ENCODE results near the gene AGBL1.

AGBL1 gene

GRCh38 chr15:86968244-86968643 is 888.6 kb downstream of the AGBL1 start:
- Histone ChIP-seq H3K27me3 (ENCODE audit: control insufficient read depth in 3 of 3, insufficient read depth in 3 of 3, low read depth in 1 of 3, low read length in 3 of 3) (no peaks in the 10 kb centered on the region), H2BK15ac (ENCODE audit: low read length) (no peak overlapping the region), H4K91ac (ENCODE audit: low read depth, low read length, poor library complexity) (no peak overlapping the region), H3K23ac (ENCODE audit: low read depth, low read length, poor library complexity) (no peak overlapping the region), H3K4me3 (ENCODE audit: low read length in 2 of 2) (no peak overlapping the region), H2AFZ (ENCODE audit: low read length) (no peak overlapping the region), H3K18ac (ENCODE audit: low read length) (no peak overlapping the region), H2AK5ac (ENCODE audit: low read depth, low read length) (no peak overlapping the region), H3K79me1 (ENCODE audit: low read depth, low read length) (no peaks in the 10 kb centered on the region), H3K27ac (replicated peaks; ENCODE audit: low read length) (no peak overlapping the region), H3K4me2 (ENCODE audit: insufficient read depth, low read length, poor library complexity, severe bottlenecking) (no peak overlapping the region), H3K36me3 (replicated peaks in 1 of 2; ENCODE audit: control insufficient read depth in 2 of 2, insufficient read depth in 2 of 2, low read length in 2 of 2) (no peaks in the 10 kb centered on the region), H2BK5ac (ENCODE audit: low read length) (no peak overlapping the region), H4K8ac (ENCODE audit: low read depth, low read length) (no peak overlapping the region), H2BK120ac (ENCODE audit: low read depth, low read length) (no peak overlapping the region), H3K9ac (ENCODE audit: low read depth, low read length, poor library complexity) (no peak overlapping the region), H3K14ac (ENCODE audit: low read length) (no peak overlapping the region), H3K9me3 (replicated peaks in 1 of 2; ENCODE audit: control insufficient read depth in 2 of 2, insufficient read depth in 1 of 2, low read depth in 1 of 2, low read length in 2 of 2) (no peaks in the 10 kb centered on the region), H2BK12ac (ENCODE audit: low read length) (no peak overlapping the region), H3K4ac (ENCODE audit: low read length) (no peak overlapping the region), H3K4me1 (ENCODE audit: control insufficient read depth in 2 of 2, insufficient read depth in 1 of 2, low read depth in 1 of 2, low read length in 2 of 2) (no peaks in the 10 kb centered on the region)
- WGBS, 2 donors (ENCODE audit: extremely low coverage in 2 of 2, insufficient read length in 2 of 2, insufficient replicate concordance in 1 of 2) = no CpG with 5 or more reads among the region's 4 CpGs
- DNase-seq (ENCODE audit: low spot score) = no peak

GRCh38 chr15:86969364-86969763 is 889.7 kb downstream of the AGBL1 start:
- Histone ChIP-seq H4K91ac (ENCODE audit: low read depth, low read length, poor library complexity) (no peak overlapping the region), H3K9ac (ENCODE audit: low read depth, low read length, poor library complexity) (no peak overlapping the region), H2BK15ac (ENCODE audit: low read length) (no peak overlapping the region), H3K4me2 (ENCODE audit: insufficient read depth, low read length, poor library complexity, severe bottlenecking) (no peak overlapping the region), H2BK5ac (ENCODE audit: low read length) (no peak overlapping the region), H2AK5ac (ENCODE audit: low read depth, low read length) (no peak overlapping the region), H3K23ac (ENCODE audit: low read depth, low read length, poor library complexity) (no peak overlapping the region), H3K27ac (replicated peaks; ENCODE audit: low read length) (no peak overlapping the region), H3K79me1 (ENCODE audit: low read depth, low read length) (no peaks in the 10 kb centered on the region), H3K27me3 (ENCODE audit: control insufficient read depth in 3 of 3, insufficient read depth in 3 of 3, low read depth in 1 of 3, low read length in 3 of 3) (no peaks in the 10 kb centered on the region), H2AFZ (ENCODE audit: low read length) (no peak overlapping the region), H3K4me1 (ENCODE audit: control insufficient read depth in 2 of 2, insufficient read depth in 1 of 2, low read depth in 1 of 2, low read length in 2 of 2) (no peaks in the 10 kb centered on the region), H2BK12ac (ENCODE audit: low read length) (no peak overlapping the region), H3K36me3 (replicated peaks in 1 of 2; ENCODE audit: control insufficient read depth in 2 of 2, insufficient read depth in 2 of 2, low read length in 2 of 2) (no peaks in the 10 kb centered on the region), H3K4ac (ENCODE audit: low read length) (no peak overlapping the region), H2BK120ac (ENCODE audit: low read depth, low read length) (no peak overlapping the region), H4K8ac (ENCODE audit: low read depth, low read length) (no peak overlapping the region), H3K4me3 (ENCODE audit: low read length in 2 of 2) (no peak overlapping the region), H3K9me3 (replicated peaks in 1 of 2; ENCODE audit: control insufficient read depth in 2 of 2, insufficient read depth in 1 of 2, low read depth in 1 of 2, low read length in 2 of 2) (no peaks in the 10 kb centered on the region), H3K14ac (ENCODE audit: low read length) (no peak overlapping the region), H3K18ac (ENCODE audit: low read length) (no peak overlapping the region)
- no CpG with 5 or more reads among the region's 4 CpGs for WGBS, 2 donors (ENCODE audit: extremely low coverage in 2 of 2, insufficient read length in 2 of 2, insufficient replicate concordance in 1 of 2)
- DNase-seq (ENCODE audit: low spot score) = no peak

DNA sequence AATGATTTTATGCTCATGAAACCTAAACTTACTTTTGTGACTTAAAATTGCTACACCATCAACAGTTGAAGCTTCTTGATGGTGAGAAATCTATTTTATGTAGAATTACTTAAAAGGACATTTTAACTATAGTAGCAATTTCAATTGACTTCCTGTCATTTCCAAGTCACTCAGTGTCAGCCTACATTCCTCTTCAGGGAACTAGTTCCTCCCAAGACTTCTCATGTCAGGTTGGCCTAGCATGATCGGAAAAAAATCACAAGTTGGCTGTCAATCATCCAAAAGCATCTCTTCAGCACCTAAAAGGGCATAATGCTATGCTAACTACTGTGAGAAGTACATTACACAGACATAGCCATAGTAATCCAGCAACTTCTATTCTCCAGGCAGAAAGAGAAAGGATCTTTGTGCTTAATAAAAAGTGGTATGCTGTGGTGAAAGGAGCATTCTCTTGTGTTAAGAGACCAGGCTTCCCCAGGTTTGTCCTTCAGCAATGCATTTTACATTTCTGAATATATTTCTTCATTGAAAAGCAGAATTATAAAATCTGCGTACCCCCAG is 893.7 kb downstream of the AGBL1 start:
- WGBS, 2 donors (ENCODE audit: extremely low coverage in 2 of 2, insufficient read length in 2 of 2, insufficient replicate concordance in 1 of 2) = no CpG with 5 or more reads among the region's 2 CpGs
- no peaks in the 10 kb centered on the region for H3K9me3 ChIP-seq (replicated peaks in 1 of 2; ENCODE audit: control insufficient read depth in 2 of 2, insufficient read depth in 1 of 2, low read depth in 1 of 2, low read length in 2 of 2)
- no peak overlapping the region for H3K4me3 ChIP-seq (ENCODE audit: low read length in 2 of 2)
- H3K79me1 ChIP-seq (ENCODE audit: low read depth, low read length) = no peaks in the 10 kb centered on the region
- no peak overlapping the region for H2AK5ac ChIP-seq (ENCODE audit: low read depth, low read length)
- no peak overlapping the region for H3K18ac ChIP-seq (ENCODE audit: low read length)
- no peaks in the 10 kb centered on the region for H3K4me1 ChIP-seq (ENCODE audit: control insufficient read depth in 2 of 2, insufficient read depth in 1 of 2, low read depth in 1 of 2, low read length in 2 of 2)
- H3K23ac ChIP-seq (ENCODE audit: low read depth, low read length, poor library complexity) = no peak overlapping the region
- no peak overlapping the region for H2BK120ac ChIP-seq (ENCODE audit: low read depth, low read length)
- H2BK5ac ChIP-seq (ENCODE audit: low read length) = no peak overlapping the region
- H3K4me2 ChIP-seq (ENCODE audit: insufficient read depth, low read length, poor library complexity, severe bottlenecking) = no peak overlapping the region
- H3K36me3 ChIP-seq (replicated peaks in 1 of 2; ENCODE audit: control insufficient read depth in 2 of 2, insufficient read depth in 2 of 2, low read length in 2 of 2) = no peaks in the 10 kb centered on the region
- no peak for DNase-seq (ENCODE audit: low spot score)
- H4K8ac ChIP-seq (ENCODE audit: low read depth, low read length) = no peak overlapping the region
- H3K27ac ChIP-seq (replicated peaks; ENCODE audit: low read length) = no peak overlapping the region
- H3K14ac ChIP-seq (ENCODE audit: low read length) = no peak overlapping the region
- no peak overlapping the region for H2BK15ac ChIP-seq (ENCODE audit: low read length)
- H3K27me3 ChIP-seq (ENCODE audit: control insufficient read depth in 3 of 3, insufficient read depth in 3 of 3, low read depth in 1 of 3, low read length in 3 of 3) = no peaks in the 10 kb centered on the region
- no peak overlapping the region for H2AFZ ChIP-seq (ENCODE audit: low read length)
- H2BK12ac ChIP-seq (ENCODE audit: low read length) = no peak overlapping the region
- H3K9ac ChIP-seq (ENCODE audit: low read depth, low read length, poor library complexity) = no peak overlapping the region
- H4K91ac ChIP-seq (ENCODE audit: low read depth, low read length, poor library complexity) = no peak overlapping the region
- no peak overlapping the region for H3K4ac ChIP-seq (ENCODE audit: low read length)

DNA sequence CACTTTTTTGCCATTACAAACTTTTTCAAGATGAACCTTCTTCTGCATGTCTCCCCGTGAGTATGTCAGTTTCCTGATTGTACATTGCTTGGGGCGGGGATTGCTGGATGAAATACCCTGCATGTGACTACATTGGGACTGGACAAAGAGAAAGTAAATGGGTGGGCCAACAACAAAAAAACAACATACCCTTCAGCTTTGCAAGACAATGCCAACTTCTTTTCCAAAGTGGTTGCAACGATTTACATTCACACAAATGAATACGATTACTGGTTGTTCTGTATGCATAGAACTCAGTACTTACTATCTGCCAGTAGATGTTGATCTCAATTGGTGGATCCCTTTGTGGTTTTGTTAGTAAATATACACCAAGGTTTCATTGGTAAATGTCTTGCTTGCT is 908.4 kb downstream of the AGBL1 start:
- DNase-seq (ENCODE audit: low spot score) = no peak
- WGBS, 2 donors (ENCODE audit: extremely low coverage in 2 of 2, insufficient read length in 2 of 2, insufficient replicate concordance in 1 of 2) = no CpG with 5 or more reads among the region's 4 CpGs
- Histone ChIP-seq H3K9ac (ENCODE audit: low read depth, low read length, poor library complexity) (no peak overlapping the region), H2AFZ (ENCODE audit: low read length) (no peak overlapping the region), H3K14ac (ENCODE audit: low read length) (no peak overlapping the region), H2BK5ac (ENCODE audit: low read length) (no peak overlapping the region), H3K9me3 (replicated peaks in 1 of 2; ENCODE audit: control insufficient read depth in 2 of 2, insufficient read depth in 1 of 2, low read depth in 1 of 2, low read length in 2 of 2) (no peaks in the 10 kb centered on the region), H3K27ac (replicated peaks; ENCODE audit: low read length) (no peak overlapping the region), H3K79me1 (ENCODE audit: low read depth, low read length) (no peaks in the 10 kb centered on the region), H3K4me3 (ENCODE audit: low read length in 2 of 2) (no peak overlapping the region), H4K91ac (ENCODE audit: low read depth, low read length, poor library complexity) (no peak overlapping the region), H3K4me1 (ENCODE audit: control insufficient read depth in 2 of 2, insufficient read depth in 1 of 2, low read depth in 1 of 2, low read length in 2 of 2) (no peaks in the 10 kb centered on the region), H2AK5ac (ENCODE audit: low read depth, low read length) (no peak overlapping the region), H2BK120ac (ENCODE audit: low read depth, low read length) (no peak overlapping the region), H3K36me3 (replicated peaks in 1 of 2; ENCODE audit: control insufficient read depth in 2 of 2, insufficient read depth in 2 of 2, low read length in 2 of 2) (no peaks in the 10 kb centered on the region), H3K4ac (ENCODE audit: low read length) (no peak overlapping the region), H3K4me2 (ENCODE audit: insufficient read depth, low read length, poor library complexity, severe bottlenecking) (no peak overlapping the region), H3K18ac (ENCODE audit: low read length) (no peak overlapping the region), H3K23ac (ENCODE audit: low read depth, low read length, poor library complexity) (no peak overlapping the region), H3K27me3 (ENCODE audit: control insufficient read depth in 3 of 3, insufficient read depth in 3 of 3, low read depth in 1 of 3, low read length in 3 of 3) (no peaks in the 10 kb centered on the region), H4K8ac (ENCODE audit: low read depth, low read length) (no peak overlapping the region), H2BK12ac (ENCODE audit: low read length) (no peak overlapping the region), H2BK15ac (ENCODE audit: low read length) (no peak overlapping the region)
